ENCODE measurements around the gene SLC30A3. TPM values are rescaled to one million over a fixed set of nuclear protein-coding genes. Genes with fewer than 3 reads are reported as not detected.

The SLC30A3 gene
- total RNA-seq, 4 donors from 2014 or later = 0.20 TPM; not detected in 3

DNA sequence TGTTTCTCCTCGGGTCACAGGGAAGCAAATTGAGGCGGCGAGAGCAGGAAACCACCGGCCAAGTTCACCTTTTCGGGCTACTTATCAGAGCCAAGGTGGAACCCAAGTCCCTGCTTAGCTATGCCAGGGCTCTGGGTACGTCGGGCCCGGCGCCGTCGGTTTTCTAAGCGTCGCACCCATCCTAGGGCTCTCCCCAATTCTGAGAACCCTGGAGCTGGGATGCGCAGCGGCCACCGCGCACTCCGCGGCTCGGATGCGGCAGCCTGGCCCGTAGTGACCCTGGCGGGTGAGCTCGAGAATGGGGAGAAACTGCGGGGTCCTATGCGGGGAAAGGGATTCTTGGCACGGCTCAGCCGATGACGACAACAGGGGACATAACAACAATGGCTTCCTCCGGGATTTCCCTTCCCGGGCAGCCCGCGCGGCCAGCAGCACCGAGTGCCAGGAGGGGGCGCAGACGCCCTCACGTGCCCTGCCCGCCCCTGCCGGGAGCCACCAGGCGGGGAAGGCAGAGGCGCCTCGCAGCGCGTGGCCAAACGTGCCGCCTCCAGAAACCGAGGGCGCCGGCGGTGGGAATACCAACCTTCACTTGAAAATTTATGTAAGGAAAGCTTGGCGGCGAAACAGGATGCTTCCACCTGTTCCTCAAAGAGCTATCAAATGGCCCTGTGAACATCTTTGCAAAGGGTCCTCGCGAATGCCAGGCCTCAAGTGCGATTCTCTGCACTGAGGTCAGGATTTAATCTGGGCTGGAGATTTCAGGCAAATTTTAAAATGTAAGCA lies 2.1 kb upstream of the SLC30A3 start:
- Histone ChIP-seq H3K27me3 (peaks cover 65 to 68% (median 66%) of the 10 kb centered on the region in 3 donors), H3K9me3 (no peaks in the 10 kb centered on the region), H3K4me3 (peak overlapping the region; percentile 18 to 78 (median 46)), H3K4me1 (peaks cover 25 to 26% of the 10 kb centered on the region in 2 donors), H3K36me3 (no peaks in the 10 kb centered on the region), H3K27ac (no peak overlapping the region)
- intact Hi-C loops (cut with DNase I; ENCODE audit: low total_unique reads) (loop anchor here (1.0 kb wide), 2 partner anchors 15 to 38 kb away; no protein-coding TSS in a partner anchor), in situ Hi-C loops (cut with MboI; ENCODE audit: low sequenced_read_pairs in 4 of 4) (no loop called here)
- DNase-seq = no peak
- TF ChIP-seq, protein P1, sequence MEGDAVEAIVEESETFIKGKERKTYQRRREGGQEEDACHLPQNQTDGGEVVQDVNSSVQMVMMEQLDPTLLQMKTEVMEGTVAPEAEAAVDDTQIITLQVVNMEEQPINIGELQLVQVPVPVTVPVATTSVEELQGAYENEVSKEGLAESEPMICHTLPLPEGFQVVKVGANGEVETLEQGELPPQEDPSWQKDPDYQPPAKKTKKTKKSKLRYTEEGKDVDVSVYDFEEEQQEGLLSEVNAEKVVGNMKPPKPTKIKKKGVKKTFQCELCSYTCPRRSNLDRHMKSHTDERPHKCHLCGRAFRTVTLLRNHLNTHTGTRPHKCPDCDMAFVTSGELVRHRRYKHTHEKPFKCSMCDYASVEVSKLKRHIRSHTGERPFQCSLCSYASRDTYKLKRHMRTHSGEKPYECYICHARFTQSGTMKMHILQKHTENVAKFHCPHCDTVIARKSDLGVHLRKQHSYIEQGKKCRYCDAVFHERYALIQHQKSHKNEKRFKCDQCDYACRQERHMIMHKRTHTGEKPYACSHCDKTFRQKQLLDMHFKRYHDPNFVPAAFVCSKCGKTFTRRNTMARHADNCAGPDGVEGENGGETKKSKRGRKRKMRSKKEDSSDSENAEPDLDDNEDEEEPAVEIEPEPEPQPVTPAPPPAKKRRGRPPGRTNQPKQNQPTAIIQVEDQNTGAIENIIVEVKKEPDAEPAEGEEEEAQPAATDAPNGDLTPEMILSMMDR (IDR thresholded peaks at IDR 0.05 in 4 of 5, conservative IDR thresholded peaks at IDR 0.05 in 1 of 5) = peak; percentile 39 to 60 (median 46)
- no peak for TF ChIP-seq POLR2A (IDR thresholded peaks at IDR 0.05)
- ATAC-seq = peak; percentile 29 to 34

DNA sequence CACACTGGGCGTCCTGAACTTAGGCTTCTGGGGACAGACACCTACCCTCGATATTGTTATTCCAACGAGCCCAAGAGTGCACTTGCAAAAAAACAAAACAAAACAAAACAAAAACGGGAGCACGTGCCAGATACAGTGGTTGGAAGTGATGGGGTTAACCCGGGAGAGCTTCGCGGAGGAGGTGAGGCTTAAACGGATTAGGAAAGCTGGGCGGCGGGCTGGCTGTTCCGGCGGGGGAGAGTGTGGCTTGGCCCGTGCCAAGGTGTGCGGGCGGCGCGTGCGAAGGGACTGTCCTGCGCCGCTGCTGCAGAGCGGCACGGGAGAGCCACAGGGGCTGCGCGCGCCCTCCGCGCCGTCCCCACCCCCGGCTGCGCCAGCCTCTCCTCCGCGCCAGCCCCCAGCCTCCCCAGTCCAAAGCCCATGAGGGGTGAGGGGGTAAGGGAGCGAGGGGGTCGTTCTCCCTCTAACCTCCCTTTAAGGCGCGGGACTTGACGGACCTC lies 1.5 kb upstream of the SLC30A3 start:
- H3K9me3 ChIP-seq = no peaks in the 10 kb centered on the region
- no peak for DNase-seq
- in situ Hi-C loops (cut with MboI; ENCODE audit: low sequenced_read_pairs in 4 of 4) (no loop called here), intact Hi-C loops (cut with DNase I; ENCODE audit: low total_unique reads) (loop anchor here (1.0 kb wide), 1 partner anchor 39 kb away; no protein-coding TSS in a partner anchor)
- H3K4me1 ChIP-seq = peaks cover 25 to 26% of the 10 kb centered on the region in 2 donors
- peak in 1 of 2 donors; percentile 26 for ATAC-seq
- H3K27me3 ChIP-seq = peaks cover 71 to 72% (median 71%) of the 10 kb centered on the region in 3 donors
- no peak overlapping the region for H3K27ac ChIP-seq
- H3K4me3 ChIP-seq = peak overlapping the region; percentile 18 to 78 (median 46)
- TF ChIP-seq, protein P1 (IDR thresholded peaks at IDR 0.05 in 4 of 5, conservative IDR thresholded peaks at IDR 0.05 in 1 of 5) = no peak
- no peak for TF ChIP-seq POLR2A (IDR thresholded peaks at IDR 0.05)
- no peaks in the 10 kb centered on the region for H3K36me3 ChIP-seq

GRCh38 chr2:27263287-27264252 lies 723 bp upstream of the SLC30A3 start:
- intact Hi-C loops (cut with DNase I; ENCODE audit: low total_unique reads) (loop anchor here (1.0 kb wide), 1 partner anchor 40 kb away; no protein-coding TSS in a partner anchor), in situ Hi-C loops (cut with MboI; ENCODE audit: low sequenced_read_pairs in 4 of 4) (no loop called here)
- TF ChIP-seq POLR2A (IDR thresholded peaks at IDR 0.05) = no peak
- TF ChIP-seq, protein P1 (IDR thresholded peaks at IDR 0.05 in 4 of 5, conservative IDR thresholded peaks at IDR 0.05 in 1 of 5) = no peak
- DNase-seq (no peak), ATAC-seq (no peak)
- Histone ChIP-seq H3K9me3 (no peaks in the 10 kb centered on the region), H3K27me3 (peaks cover 71 to 77% (median 74%) of the 10 kb centered on the region in 3 donors), H3K27ac (no peak overlapping the region), H3K4me3 (peak overlapping the region; percentile 51 to 78 (median 58)), H3K4me1 (peaks cover 25 to 26% of the 10 kb centered on the region in 2 donors), H3K36me3 (no peaks in the 10 kb centered on the region)

- no peak for TF ChIP-seq POLR2A (IDR thresholded peaks at IDR 0.05)
- TF ChIP-seq, protein P1 (IDR thresholded peaks at IDR 0.05 in 4 of 5, conservative IDR thresholded peaks at IDR 0.05 in 1 of 5) = no peak
- in situ Hi-C loops (cut with MboI; ENCODE audit: low sequenced_read_pairs in 4 of 4) (no loop called here), intact Hi-C loops (cut with DNase I; ENCODE audit: low total_unique reads) (no loop called here)
- H3K4me3 ChIP-seq = peak overlapping the region in 3 of 4 donors; percentile 51 to 78 (median 63)
- no peaks in the 10 kb centered on the region for H3K9me3 ChIP-seq
- DNase-seq = no peak
- ATAC-seq = no peak
- H3K4me1 ChIP-seq = peaks cover 25 to 26% of the 10 kb centered on the region in 2 donors
- no peaks in the 10 kb centered on the region for H3K36me3 ChIP-seq
- H3K27me3 ChIP-seq = peaks cover 71 to 82% (median 71%) of the 10 kb centered on the region in 3 donors
- no peak overlapping the region for H3K27ac ChIP-seq
Observed at GRCh38 chr2:27261926-27262298, 935 bp downstream of the SLC30A3 start.

Measured in gastrocnemius medialis (tissue), 4 donors.